A673 (cell line): Measurements from ENCODE around the gene FLYWCH1. TPM values are rescaled to one million over a fixed set of nuclear protein-coding genes. Genes with fewer than 3 reads are reported as not detected.

Experiments
- BruUV-seq: library from RNA; stranded (reverse); fragments of 400-500 nt; replicated peaks from 2 replicates; lab custom pipeline; 2021; lab: Mats Ljungman, UMichigan
- CTCF ChIA-PET: fragments of 300-600 bp; sonication (Branson Sonifier 250); formaldehyde crosslinking; loops from one replicate; lab custom pipeline; 2022; ENCODE audit warnings: antibody characterized with exemption; lab: Charles Lee
- POLR2A ChIA-PET: fragments of 300-600 bp; sonication (Branson Sonifier 250); formaldehyde crosslinking; loops from one replicate; lab custom pipeline; 2022; ENCODE audit warnings: antibody characterized with exemption; ENCODE audit not compliant: low non-redundant PET; lab: Charles Lee
- DNase-seq: peaks from one replicate; pipeline ENCODE4 v3.0.0-alpha.2; 2015; ENCODE audit warnings: low spot score
- H3K27ac ChIP-seq: fragments of 200-600 bp; sonication (generic); 2 replicates; pipeline ENCODE4 v1.5.1; 2016; ENCODE audit warnings: mixed run types, low read depth, mild to moderate bottlenecking, mixed read lengths, antibody characterized with exemption, low read length; ENCODE audit not compliant: poor library complexity, severe bottlenecking
- H3K27me3 ChIP-seq: fragments of 200-600 bp; sonication (generic); replicated peaks from 2 replicates; pipeline ENCODE4 v1.6.1; 2017; ENCODE audit warnings: mixed run types, low read depth, mild to moderate bottlenecking, mixed read lengths, antibody characterized with exemption, low read length; ENCODE audit not compliant: insufficient read depth, poor library complexity
- H3K36me3 ChIP-seq: fragments of 200-600 bp; sonication (generic); 2 replicates; pipeline ENCODE4 v1.6.1; 2016; ENCODE audit warnings: mixed run types, mild to moderate bottlenecking, mixed read lengths, antibody characterized with exemption, low read length; ENCODE audit not compliant: insufficient read depth, poor library complexity, severe bottlenecking
- H3K4me1 ChIP-seq: fragments of 200-600 bp; sonication (generic); 2 replicates; pipeline ENCODE4 v1.6.1; 2017; ENCODE audit warnings: mixed run types, mild to moderate bottlenecking, mixed read lengths, antibody characterized with exemption, low read length; ENCODE audit not compliant: insufficient read depth, poor library complexity, severe bottlenecking
- H3K4me3 ChIP-seq: fragments of 200-600 bp; sonication (generic); 2 replicates; pipeline ENCODE4 v1.5.1; 2016; ENCODE audit warnings: low read depth, mixed run types, mild to moderate bottlenecking, mixed read lengths, low read length; ENCODE audit not compliant: poor library complexity, severe bottlenecking
- H3K9me3 ChIP-seq: fragments of 200-600 bp; sonication (generic); 2 replicates; pipeline ENCODE4 v1.6.1; 2016; ENCODE audit warnings: mixed run types, low read depth, mild to moderate bottlenecking, mixed read lengths, antibody characterized with exemption, low read length; ENCODE audit not compliant: poor library complexity, severe bottlenecking
- EZH2 ChIP-seq: fragments of 200-600 bp; sonication (generic); IDR thresholded peaks from 2 replicates; pipeline ENCODE4 v1.6.1; 2017; ENCODE audit warnings: borderline replicate concordance, low read depth, mild to moderate bottlenecking, mixed read lengths, antibody characterized with exemption, low read length; ENCODE audit not compliant: poor library complexity, severe bottlenecking
- intact Hi-C: fragments of 100-400 bp; cut with micrococcal nuclease; formaldehyde crosslinking; loops from one replicate; pipeline ENCODE4 v1.10.0; 2022; ENCODE audit not compliant: unreplicated experiment
- total RNA-seq: library from RNA; stranded (reverse); gene quantifications from 2 replicates; pipeline ENCODE4 v1.2.3, GENCODE V29; 2021
- TF ChIP-seq, protein P1 (sequence below): fragments of 300-800, 200-600 bp; sonication (generic); conservative IDR thresholded peaks from 2 replicates; pipeline ENCODE4 v1.5.1; 2017; ENCODE audit warnings: low read depth, mild to moderate bottlenecking, antibody characterized with exemption, low read length, moderate library complexity, mixed read lengths

Gene FLYWCH1
- total RNA-seq, 1 experiment from 2014 or later, result 46.8 TPM

DNA sequence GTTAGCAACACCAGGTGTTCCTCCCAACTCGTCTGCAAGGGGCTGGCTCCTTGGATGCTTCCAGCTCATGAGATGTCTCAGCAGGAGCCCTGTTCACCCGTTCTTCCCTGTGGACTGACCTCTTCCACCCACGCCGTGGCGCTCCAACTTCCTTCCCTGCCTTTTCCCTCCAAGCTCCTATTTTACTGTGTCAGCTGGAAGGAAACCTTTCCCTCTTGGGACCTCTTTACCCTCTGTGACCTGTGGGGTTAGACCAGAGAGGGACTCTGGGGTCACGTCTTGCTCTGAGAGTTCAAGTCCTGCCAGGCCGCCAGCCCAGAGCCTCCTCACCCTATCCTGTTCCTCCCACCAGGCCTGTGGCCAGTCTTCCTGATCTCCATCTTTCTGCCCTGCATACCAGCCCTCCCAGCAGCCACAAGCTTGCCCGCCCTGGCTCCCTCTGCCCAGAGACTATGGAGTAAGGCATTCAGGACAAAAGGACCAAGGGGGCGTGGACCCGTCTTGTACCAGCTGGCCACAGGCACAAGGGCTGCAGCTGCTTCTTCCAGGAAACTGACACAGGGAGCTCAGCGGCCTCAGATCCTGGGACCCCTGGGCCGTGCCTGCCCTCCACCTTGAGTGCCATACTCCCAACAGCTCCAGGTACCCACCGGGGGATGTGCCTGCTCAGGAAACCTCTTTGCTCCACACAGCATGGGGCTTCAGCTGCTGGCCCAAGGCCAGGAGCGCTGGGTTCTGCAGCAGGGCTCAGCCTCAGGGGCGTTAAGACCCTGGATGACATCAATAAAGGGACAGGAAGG, 60.5 kb downstream of the FLYWCH1 start:
- H3K36me3 ChIP-seq, result peaks cover 50% of the 10 kb centered on the region
- ChIA-PET POLR2A (no interaction called here), CTCF (no interaction called here)
- H3K4me1 ChIP-seq, result peaks cover 19% of the 10 kb centered on the region
- no peaks in the 10 kb centered on the region for H3K27me3 ChIP-seq
- intact Hi-C loops, result no loop called here
- peak overlapping the region; percentile 37 for H3K27ac ChIP-seq
- no peak for TF ChIP-seq EZH2
- no TSS peak for BruUV-seq
- H3K9me3 ChIP-seq, result no peaks in the 10 kb centered on the region
- no peak overlapping the region for H3K4me3 ChIP-seq
- peak; percentile 41 for DNase-seq

DNA sequence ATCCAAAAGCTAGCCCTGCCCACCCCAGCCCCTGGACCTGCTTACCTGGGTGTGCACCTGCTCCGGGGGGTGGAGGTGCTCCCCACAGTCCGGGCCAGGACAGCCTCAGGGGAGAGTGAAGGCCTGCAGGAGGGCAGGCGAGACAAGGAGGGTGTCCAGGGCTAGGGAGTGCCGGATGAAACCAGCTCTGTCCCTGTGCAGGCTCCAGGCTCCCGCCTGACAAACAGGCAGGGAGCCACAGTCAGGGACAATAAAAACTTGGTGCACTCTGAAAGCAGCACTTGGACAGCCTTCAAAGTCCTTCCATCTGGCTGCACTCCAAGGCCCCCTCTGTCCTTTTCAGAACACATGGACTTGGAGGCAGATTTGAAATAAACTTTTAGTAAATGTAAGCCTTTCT, 61.4 kb downstream of the FLYWCH1 start:
- Histone ChIP-seq H3K4me1 (peaks cover 19% of the 10 kb centered on the region), H3K4me3 (no peak overlapping the region), H3K27ac (peak overlapping the region; percentile 37), H3K27me3 (no peaks in the 10 kb centered on the region), H3K36me3 (peaks cover 50% of the 10 kb centered on the region), H3K9me3 (no peaks in the 10 kb centered on the region)
- intact Hi-C loops, result no loop called here
- no TSS peak for BruUV-seq
- CTCF ChIA-PET, result no interaction called here
- POLR2A ChIA-PET, result no interaction called here
- DNase-seq, result peak; percentile 50
- TF ChIP-seq, protein P1, sequence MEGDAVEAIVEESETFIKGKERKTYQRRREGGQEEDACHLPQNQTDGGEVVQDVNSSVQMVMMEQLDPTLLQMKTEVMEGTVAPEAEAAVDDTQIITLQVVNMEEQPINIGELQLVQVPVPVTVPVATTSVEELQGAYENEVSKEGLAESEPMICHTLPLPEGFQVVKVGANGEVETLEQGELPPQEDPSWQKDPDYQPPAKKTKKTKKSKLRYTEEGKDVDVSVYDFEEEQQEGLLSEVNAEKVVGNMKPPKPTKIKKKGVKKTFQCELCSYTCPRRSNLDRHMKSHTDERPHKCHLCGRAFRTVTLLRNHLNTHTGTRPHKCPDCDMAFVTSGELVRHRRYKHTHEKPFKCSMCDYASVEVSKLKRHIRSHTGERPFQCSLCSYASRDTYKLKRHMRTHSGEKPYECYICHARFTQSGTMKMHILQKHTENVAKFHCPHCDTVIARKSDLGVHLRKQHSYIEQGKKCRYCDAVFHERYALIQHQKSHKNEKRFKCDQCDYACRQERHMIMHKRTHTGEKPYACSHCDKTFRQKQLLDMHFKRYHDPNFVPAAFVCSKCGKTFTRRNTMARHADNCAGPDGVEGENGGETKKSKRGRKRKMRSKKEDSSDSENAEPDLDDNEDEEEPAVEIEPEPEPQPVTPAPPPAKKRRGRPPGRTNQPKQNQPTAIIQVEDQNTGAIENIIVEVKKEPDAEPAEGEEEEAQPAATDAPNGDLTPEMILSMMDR, result no peak
- TF ChIP-seq EZH2, result no peak

DNA sequence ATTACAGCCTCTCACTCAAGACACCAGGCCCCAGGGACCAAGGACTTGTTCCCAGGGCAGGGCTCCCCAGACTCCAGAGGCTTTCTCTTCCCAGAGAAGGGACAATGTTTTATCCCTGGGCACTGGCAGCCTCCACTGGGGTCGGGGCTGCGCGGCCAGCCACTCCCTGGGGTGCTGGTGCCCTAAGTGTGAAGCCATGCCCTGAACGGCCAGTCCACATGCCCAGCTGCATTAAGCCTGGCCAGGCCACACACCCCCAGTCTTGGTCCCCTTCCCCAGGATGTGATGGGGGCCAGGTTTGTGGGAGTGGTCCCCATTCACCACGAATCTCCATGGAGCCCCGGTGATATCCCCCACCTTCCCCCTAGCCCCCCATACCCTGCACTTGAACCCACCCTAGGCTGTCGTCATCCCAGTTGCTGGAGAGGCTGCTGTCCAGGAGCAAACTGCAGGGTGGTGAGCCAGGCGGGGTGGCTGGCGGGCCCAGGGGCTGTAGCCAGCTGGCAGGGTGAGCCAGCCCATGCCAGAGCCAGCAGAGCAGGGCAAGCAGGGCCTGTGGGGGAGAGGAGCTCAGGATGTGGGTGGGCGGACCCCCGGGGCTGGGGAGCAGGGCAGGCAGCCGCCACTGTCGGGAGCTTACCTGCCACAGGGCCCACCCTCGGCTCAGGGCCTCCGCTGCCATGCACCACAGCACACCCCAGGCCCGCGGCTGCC, 62.0 kb downstream of the FLYWCH1 start:
- Histone ChIP-seq H3K27me3 (no peaks in the 10 kb centered on the region), H3K27ac (peak overlapping the region; percentile 37), H3K4me3 (no peak overlapping the region), H3K36me3 (peaks cover 50% of the 10 kb centered on the region), H3K4me1 (peaks cover 13% of the 10 kb centered on the region), H3K9me3 (no peaks in the 10 kb centered on the region)
- ChIA-PET CTCF (no interaction called here), POLR2A (no interaction called here)
- BruUV-seq, result no TSS peak
- TF ChIP-seq EZH2, result no peak
- TF ChIP-seq, protein P1, result no peak
- no peak for DNase-seq
- intact Hi-C loops, result no loop called here
